CD4-positive, CD25-positive, alpha-beta regulatory T cell (primary cell): ENCODE measurements around the gene R3HDM2. TPM values are rescaled to one million over a fixed set of nuclear protein-coding genes. Genes with fewer than 3 reads are reported as not detected.

Experiments used
- ATAC-seq, 2 donors: fragments of 150-1000 bp; cut with Tn5 transposase; one replicate each; pipeline ENCODE4 v1.10.0; 2021; ENCODE audit warnings: low read depth in 2 of 2, moderate number of reproducible peaks in 2 of 2, moderate library complexity in 1 of 2
- DNase-seq, 3 donors: peaks; one replicate each; pipeline versions ENCODE4 v3.0.0 to v3.0.0-alpha.2; 2012 to 2022; ENCODE audit warnings: mixed read lengths in 1 of 3
- H3K27ac ChIP-seq: one replicate; pipeline ENCODE4 v1.7.0; 2013; ENCODE audit warnings: mild to moderate bottlenecking, low read length; ENCODE audit not compliant: insufficient read depth, poor library complexity, severe bottlenecking
- H3K27me3 ChIP-seq: one replicate; pipeline ENCODE4 v1.7.0; 2013; ENCODE audit warnings: low read length; ENCODE audit not compliant: control insufficient read depth, insufficient read depth
- H3K36me3 ChIP-seq: one replicate; pipeline ENCODE4 v1.7.0; 2013; ENCODE audit warnings: mild to moderate bottlenecking, low read length, moderate library complexity; ENCODE audit not compliant: control insufficient read depth, insufficient read depth
- H3K4me1 ChIP-seq: 2 replicates; pipeline ENCODE4 v1.7.0; 2013; ENCODE audit warnings: mild to moderate bottlenecking, low read length; ENCODE audit not compliant: insufficient read depth, control insufficient read depth, poor library complexity, severe bottlenecking
- H3K4me3 ChIP-seq: one replicate; pipeline ENCODE4 v1.7.0; 2013; ENCODE audit warnings: low read depth, mild to moderate bottlenecking, low read length, moderate library complexity
- H3K9me3 ChIP-seq, 2 experiments: 1 replicate in 1 of 2; 2 replicates in 1 of 2; pipeline ENCODE4 v1.7.0; 2013; ENCODE audit warnings: low read length in 2 of 2, mild to moderate bottlenecking in 1 of 2, moderate library complexity in 1 of 2; ENCODE audit not compliant: control insufficient read depth in 2 of 2
- H3K27ac Mint-ChIP-seq, 3 donors: one replicate each; pipeline ENCODE4 v1.8.0; 2020 to 2022; ENCODE audit warnings: mild to moderate bottlenecking in 3 of 3, mixed read lengths in 3 of 3, moderate library complexity in 2 of 3
- H3K27me3 Mint-ChIP-seq: one replicate; pipeline ENCODE4 v1.8.0; 2022; ENCODE audit warnings: mild to moderate bottlenecking, mixed read lengths
- H3K36me3 Mint-ChIP-seq: one replicate; pipeline ENCODE4 v1.8.0; 2020; ENCODE audit warnings: mixed read lengths
- H3K4me1 Mint-ChIP-seq, 4 donors: one replicate each; pipeline ENCODE4 v1.8.0; 2020 to 2022; ENCODE audit warnings: mixed read lengths in 4 of 4, mild to moderate bottlenecking in 1 of 4
- H3K4me3 Mint-ChIP-seq, 4 donors: one replicate each; pipeline ENCODE4 v1.8.0; 2020 to 2022; ENCODE audit warnings: mild to moderate bottlenecking in 4 of 4, mixed read lengths in 4 of 4, moderate library complexity in 3 of 4
- H3K9me3 Mint-ChIP-seq, 7 donors: one replicate each; pipeline ENCODE4 v1.8.0; 2020 to 2022; ENCODE audit warnings: mixed read lengths in 7 of 7, mild to moderate bottlenecking in 3 of 7, moderate library complexity in 2 of 7
- polyA plus RNA-seq, 4 donors: library from polyadenylated mRNA; unstranded; fragments of 300-500 nt; fragmentation: Illumina TruSeq; gene quantifications; one replicate each; pipeline ENCODE4 v1.2.3, GENCODE V29; 2021
- total RNA-seq: library from RNA; stranded (reverse); gene quantifications from one replicate; pipeline ENCODE4 v1.2.3, GENCODE V29; 2022

The R3HDM2 gene
- total and polyA plus RNA-seq, 5 donors from 2014 or later: 6.0 to 115 (median 8.1) TPM

DNA sequence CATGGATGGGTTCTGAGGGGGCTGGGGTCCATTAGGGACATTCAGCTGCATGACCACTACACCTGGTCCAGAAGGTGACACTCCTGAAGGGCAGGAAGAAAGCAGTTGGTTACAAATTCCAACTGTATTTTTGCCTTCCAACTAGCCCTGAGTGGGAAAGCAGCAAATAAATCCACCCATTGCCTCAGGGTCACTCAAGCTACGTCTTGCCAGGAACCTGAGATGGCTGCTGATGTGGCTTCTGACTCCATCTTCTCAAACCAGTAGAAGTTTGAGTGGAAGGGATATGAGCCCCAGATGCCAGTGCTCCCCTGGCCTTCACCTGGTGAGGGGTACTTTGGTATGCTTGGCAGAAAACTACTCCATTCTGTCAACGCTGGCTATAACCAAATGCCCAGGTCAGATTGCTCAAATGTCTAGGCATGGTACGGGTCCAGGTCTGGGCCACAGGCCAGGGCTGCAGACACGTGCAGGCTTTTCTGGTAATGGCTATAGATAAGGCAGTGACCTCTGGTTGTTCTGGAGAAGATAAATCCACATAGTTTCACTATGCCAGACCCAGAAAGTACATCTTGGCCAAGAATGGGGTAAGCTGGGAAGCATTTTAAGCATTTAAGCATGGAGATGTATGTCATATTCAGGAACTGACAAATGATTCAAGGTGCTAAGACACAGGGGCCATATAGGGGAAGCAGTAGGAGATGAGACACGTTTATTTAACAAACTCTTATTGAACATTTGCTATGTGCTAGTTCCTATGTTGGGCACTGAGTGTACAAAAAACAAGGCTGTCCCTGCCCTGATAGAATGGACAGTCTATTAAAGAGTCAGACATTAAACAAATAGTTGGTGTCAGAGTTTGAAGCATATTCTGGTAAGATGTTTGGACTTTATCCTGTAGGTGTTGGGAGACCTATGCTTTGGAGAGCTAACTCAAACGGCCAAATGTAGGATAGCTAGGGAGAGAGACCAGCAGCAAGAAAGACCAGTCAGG, 171.6 kb downstream of the R3HDM2 start:
- Histone ChIP-seq H3K4me1 (no peaks in the 10 kb centered on the region), H3K4me3 (no peak overlapping the region), H3K27me3 (no peaks in the 10 kb centered on the region), H3K27ac (no peak overlapping the region), H3K36me3 (peaks cover 65% of the 10 kb centered on the region), H3K9me3 (no peaks in the 10 kb centered on the region)
- Mint-ChIP-seq H3K27ac (no peak overlapping the region), H3K9me3 (peaks cover 0 to 1% (median 0%) of the 10 kb centered on the region in 7 donors), H3K4me1 (peaks cover 0 to 7% (median 2%) of the 10 kb centered on the region in 4 donors), H3K27me3 (no peaks in the 10 kb centered on the region), H3K36me3 (peaks cover 39% of the 10 kb centered on the region), H3K4me3 (no peak overlapping the region)
- no peak for ATAC-seq
- no peak for DNase-seq

DNA sequence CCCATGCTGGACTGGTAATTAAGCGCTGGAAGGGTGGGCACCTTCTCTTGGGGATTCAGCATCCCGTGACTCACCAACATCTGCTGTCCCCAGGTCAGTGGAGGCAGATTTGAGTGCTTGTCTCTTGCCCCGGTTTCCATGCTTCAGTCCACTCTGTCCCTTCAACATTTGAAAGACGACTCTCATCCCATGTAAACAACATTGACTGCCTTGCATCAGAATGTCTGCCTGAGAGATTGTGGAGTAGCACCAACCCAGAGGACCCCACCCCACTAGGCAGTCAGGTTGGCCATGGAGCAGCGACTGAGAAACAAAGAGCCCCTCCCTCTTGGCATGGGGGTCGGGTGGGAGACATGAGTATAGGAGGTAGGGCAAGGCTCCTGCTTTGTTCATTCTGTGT, 174.9 kb downstream of the R3HDM2 start:
- ATAC-seq (no peak), DNase-seq (no peak)
- Mint-ChIP-seq H3K9me3 (peaks cover 0 to 1% (median 0%) of the 10 kb centered on the region in 7 donors), H3K4me3 (no peak overlapping the region), H3K36me3 (peaks cover 24% of the 10 kb centered on the region), H3K4me1 (no peaks in the 10 kb centered on the region), H3K27me3 (no peaks in the 10 kb centered on the region), H3K27ac (no peak overlapping the region)
- H3K27me3 ChIP-seq: no peaks in the 10 kb centered on the region
- H3K27ac ChIP-seq: no peak overlapping the region
- H3K36me3 ChIP-seq: peaks cover 56% of the 10 kb centered on the region
- no peaks in the 10 kb centered on the region for H3K9me3 ChIP-seq
- no peak overlapping the region for H3K4me3 ChIP-seq
- no peaks in the 10 kb centered on the region for H3K4me1 ChIP-seq

GRCh38 chr12:57254506-57255280, 176.2 kb downstream of the R3HDM2 start:
- Mint-ChIP-seq H3K27ac (no peak overlapping the region), H3K36me3 (peaks cover 18% of the 10 kb centered on the region)

GRCh38 chr12:57250956-57251355, 179.9 kb downstream of the R3HDM2 start, which contains the start of gene STAC3:
Gene STAC3 (minus strand): TSS chr12:57251187. CDS start chr12:57249636, 1,551 bp downstream.
- Histone ChIP-seq H3K36me3 (peaks cover 11% of the 10 kb centered on the region), H3K27me3 (no peaks in the 10 kb centered on the region), H3K27ac (no peak within 1 kb of the TSS), H3K4me1 (no peaks in the 10 kb centered on the region), H3K4me3 (no peak within 1 kb of the TSS), H3K9me3 (no peaks in the 10 kb centered on the region)
- Mint-ChIP-seq H3K4me1 (peaks cover 0 to 5% (median 1%) of the 10 kb centered on the region in 4 donors), H3K4me3 (no peak within 1 kb of the TSS), H3K27me3 (peaks cover 5% of the 10 kb centered on the region), H3K27ac (no peak within 1 kb of the TSS), H3K9me3 (no peaks in the 10 kb centered on the region), H3K36me3 (peaks cover 7% of the 10 kb centered on the region)
- no peak for DNase-seq
- no peak for ATAC-seq

More at GRCh38 chr12:57254506-57255280, 176.2 kb downstream of the R3HDM2 start:
- Mint-ChIP-seq H3K27me3 (no peaks in the 10 kb centered on the region), H3K4me3 (no peak overlapping the region), H3K9me3 (peaks cover 0 to under 1% (median 0%) of the 10 kb centered on the region in 7 donors), H3K4me1 (no peaks in the 10 kb centered on the region)
- no peaks in the 10 kb centered on the region for H3K27me3 ChIP-seq
- peaks cover 47% of the 10 kb centered on the region for H3K36me3 ChIP-seq
- DNase-seq (no peak), ATAC-seq (no peak)
- no peak overlapping the region for H3K4me3 ChIP-seq
- no peaks in the 10 kb centered on the region for H3K9me3 ChIP-seq
- no peaks in the 10 kb centered on the region for H3K4me1 ChIP-seq
- no peak overlapping the region for H3K27ac ChIP-seq

GRCh38 chr12:57250541-57250940, 180.3 kb downstream of the R3HDM2 start:
- H3K36me3 Mint-ChIP-seq: peaks cover 4% of the 10 kb centered on the region
- no peak for ATAC-seq
- Histone ChIP-seq H3K4me3 (no peak overlapping the region), H3K27ac (no peak overlapping the region), H3K36me3 (peaks cover 7% of the 10 kb centered on the region), H3K27me3 (no peaks in the 10 kb centered on the region), H3K4me1 (no peaks in the 10 kb centered on the region), H3K9me3 (no peaks in the 10 kb centered on the region)
- H3K27ac Mint-ChIP-seq: no peak overlapping the region
- no peak overlapping the region for H3K4me3 Mint-ChIP-seq
- DNase-seq: no peak
- H3K27me3 Mint-ChIP-seq: peaks cover 5% of the 10 kb centered on the region
- peaks cover 0 to 5% (median 1%) of the 10 kb centered on the region in 4 donors for H3K4me1 Mint-ChIP-seq
- no peaks in the 10 kb centered on the region for H3K9me3 Mint-ChIP-seq

DNA sequence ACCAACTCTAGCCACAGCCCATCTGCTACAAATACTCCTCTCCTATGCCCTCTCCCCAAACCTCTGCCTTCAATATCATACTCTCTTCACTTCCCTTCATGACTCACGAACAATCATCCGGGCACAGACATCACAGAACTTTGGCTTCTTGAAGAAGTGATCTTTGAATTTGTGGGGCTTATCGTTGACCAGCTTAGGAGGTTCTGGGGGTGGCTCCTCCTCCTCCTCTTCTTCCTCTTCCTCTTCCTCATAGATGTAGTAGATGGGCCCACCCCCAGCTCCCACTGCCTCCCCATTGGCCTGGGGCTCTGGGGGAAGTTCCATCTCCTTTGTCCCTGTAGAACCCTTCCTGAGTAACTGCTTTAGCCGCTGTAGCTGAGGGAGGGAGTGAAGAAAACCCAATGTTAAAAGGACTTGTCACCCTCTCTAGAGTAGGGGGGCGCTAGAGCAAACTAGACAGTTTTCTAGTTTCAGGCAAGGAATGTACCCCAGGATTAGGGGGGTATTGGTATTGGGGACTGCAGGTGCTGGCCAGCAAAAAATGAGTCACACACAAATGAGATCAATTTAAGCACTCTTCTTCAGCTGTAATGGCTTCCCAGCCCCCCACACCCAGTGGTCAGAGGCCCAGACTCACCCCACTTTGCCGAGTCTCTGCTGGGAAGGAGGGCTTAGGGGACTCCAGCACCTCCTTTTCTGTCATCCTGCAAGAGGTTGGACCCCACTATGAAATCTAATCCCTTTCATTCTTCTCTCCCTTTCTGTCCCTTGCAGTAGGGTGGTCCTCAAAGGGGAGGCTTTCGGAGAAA, 181.7 kb downstream of the R3HDM2 start:
- Mint-ChIP-seq H3K9me3 (no peaks in the 10 kb centered on the region), H3K27ac (no peak overlapping the region), H3K4me3 (no peak overlapping the region), H3K4me1 (peaks cover 0 to 5% (median 2%) of the 10 kb centered on the region in 4 donors), H3K36me3 (no peaks in the 10 kb centered on the region), H3K27me3 (peaks cover 5% of the 10 kb centered on the region)
- DNase-seq (no peak), ATAC-seq (peak in 1 of 2 donors; percentile 20)
- H3K36me3 ChIP-seq: no peaks in the 10 kb centered on the region
- no peaks in the 10 kb centered on the region for H3K9me3 ChIP-seq
- H3K27ac ChIP-seq: no peak overlapping the region
- no peaks in the 10 kb centered on the region for H3K4me1 ChIP-seq
- H3K4me3 ChIP-seq: no peak overlapping the region
- no peaks in the 10 kb centered on the region for H3K27me3 ChIP-seq

DNA sequence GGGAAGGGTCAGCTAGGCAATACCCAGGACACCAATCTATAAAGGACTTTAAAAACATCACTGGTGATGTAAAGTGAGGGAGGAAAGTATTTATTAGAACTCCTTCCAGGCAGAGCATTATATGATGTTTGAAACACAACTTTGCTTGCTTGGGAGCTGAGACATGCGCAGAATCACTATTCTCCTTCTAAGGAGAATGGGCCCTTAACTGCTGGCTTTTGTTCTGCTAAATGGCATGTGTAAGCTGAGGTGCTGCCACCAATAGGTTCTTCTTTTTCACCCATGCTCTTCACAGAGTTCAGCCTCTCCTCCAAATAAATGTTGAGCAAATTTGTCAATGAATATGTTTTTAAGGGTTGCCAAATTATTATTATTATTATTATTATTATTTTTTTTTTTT, 183.8 kb downstream of the R3HDM2 start:
- Mint-ChIP-seq H3K27me3 (peaks cover 25% of the 10 kb centered on the region), H3K36me3 (no peaks in the 10 kb centered on the region)

More for the DNA sequence above, 183.8 kb downstream of the R3HDM2 start:
- Mint-ChIP-seq H3K9me3 (peaks cover 0 to 2% (median 0%) of the 10 kb centered on the region in 7 donors), H3K4me3 (no peak overlapping the region), H3K27ac (no peak overlapping the region), H3K4me1 (peaks cover 5 to 14% (median 12%) of the 10 kb centered on the region in 4 donors)
- no peaks in the 10 kb centered on the region for H3K9me3 ChIP-seq
- no peak for ATAC-seq
- peaks cover 20% of the 10 kb centered on the region for H3K4me1 ChIP-seq
- peaks cover 2% of the 10 kb centered on the region for H3K27me3 ChIP-seq
- no peak overlapping the region for H3K4me3 ChIP-seq
- no peak overlapping the region for H3K27ac ChIP-seq
- no peaks in the 10 kb centered on the region for H3K36me3 ChIP-seq
- no peak for DNase-seq
